ENCODE results near the gene CBR3.

CBR3 gene

DNA sequence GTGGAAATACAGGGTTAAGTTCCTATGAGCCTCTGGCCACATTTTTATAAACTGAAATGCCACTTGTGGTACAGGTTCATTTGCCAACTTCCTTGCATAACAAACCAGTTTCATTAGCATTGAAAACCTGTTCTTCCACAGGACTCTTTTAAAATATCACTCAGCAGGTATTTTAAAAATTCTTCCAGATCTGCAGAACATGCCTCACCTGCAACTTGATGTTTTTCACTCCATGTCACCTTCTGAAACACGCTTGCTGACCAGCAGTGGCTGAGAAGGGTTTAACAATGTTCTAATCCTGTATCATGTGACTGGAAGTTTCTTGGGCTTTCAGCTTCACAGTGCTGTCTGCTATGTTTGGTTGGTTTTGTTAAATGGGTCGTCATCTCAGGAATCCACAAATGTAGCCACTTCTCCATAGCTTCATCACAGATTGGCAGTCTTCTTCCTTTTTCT lies 17.6 kb upstream of the CBR3 start:
- DNase-seq (ENCODE audit: low read depth in 2 of 2) = no peak
- TF ChIP-seq, protein P1, sequence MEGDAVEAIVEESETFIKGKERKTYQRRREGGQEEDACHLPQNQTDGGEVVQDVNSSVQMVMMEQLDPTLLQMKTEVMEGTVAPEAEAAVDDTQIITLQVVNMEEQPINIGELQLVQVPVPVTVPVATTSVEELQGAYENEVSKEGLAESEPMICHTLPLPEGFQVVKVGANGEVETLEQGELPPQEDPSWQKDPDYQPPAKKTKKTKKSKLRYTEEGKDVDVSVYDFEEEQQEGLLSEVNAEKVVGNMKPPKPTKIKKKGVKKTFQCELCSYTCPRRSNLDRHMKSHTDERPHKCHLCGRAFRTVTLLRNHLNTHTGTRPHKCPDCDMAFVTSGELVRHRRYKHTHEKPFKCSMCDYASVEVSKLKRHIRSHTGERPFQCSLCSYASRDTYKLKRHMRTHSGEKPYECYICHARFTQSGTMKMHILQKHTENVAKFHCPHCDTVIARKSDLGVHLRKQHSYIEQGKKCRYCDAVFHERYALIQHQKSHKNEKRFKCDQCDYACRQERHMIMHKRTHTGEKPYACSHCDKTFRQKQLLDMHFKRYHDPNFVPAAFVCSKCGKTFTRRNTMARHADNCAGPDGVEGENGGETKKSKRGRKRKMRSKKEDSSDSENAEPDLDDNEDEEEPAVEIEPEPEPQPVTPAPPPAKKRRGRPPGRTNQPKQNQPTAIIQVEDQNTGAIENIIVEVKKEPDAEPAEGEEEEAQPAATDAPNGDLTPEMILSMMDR (IDR thresholded peaks at IDR 0.05; ENCODE audit: low read depth, low read length) = no peak
- H3K4me3 ChIP-seq (replicated peaks in 1 of 2; ENCODE audit: low read depth in 2 of 2, low read length in 2 of 2) = no peak overlapping the region

- H3K4me3 ChIP-seq (replicated peaks in 1 of 2; ENCODE audit: low read depth in 2 of 2, low read length in 2 of 2) = no peak overlapping the region
- DNase-seq (ENCODE audit: low read depth in 2 of 2) = peak in 1 of 2 donors; percentile 13
- TF ChIP-seq, protein P1 (IDR thresholded peaks at IDR 0.05; ENCODE audit: low read depth, low read length) = no peak
Observed at GRCh38 chr21:36120304-36120888, 14.5 kb upstream of the CBR3 start.

DNA sequence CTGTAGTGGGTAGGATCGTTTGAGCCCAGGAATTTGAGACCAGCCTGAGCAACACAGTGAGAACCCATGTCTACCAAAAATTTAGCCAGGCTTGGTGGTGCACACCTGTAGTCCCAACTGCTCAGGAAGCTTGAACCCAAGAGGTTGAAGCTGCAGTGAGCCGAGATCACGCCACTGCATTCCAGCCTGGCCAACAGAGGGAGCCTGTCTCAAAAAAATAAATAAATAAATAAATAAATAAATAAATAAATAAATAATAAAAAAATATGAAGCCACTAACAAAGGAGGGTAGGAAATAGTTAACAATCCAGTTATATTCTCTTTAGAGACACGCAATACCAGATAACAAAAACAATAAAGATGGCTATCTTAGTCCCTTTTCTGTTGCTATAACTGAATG lies 11.9 kb upstream of the CBR3 start:
- no peak overlapping the region for H3K4me3 ChIP-seq (replicated peaks in 1 of 2; ENCODE audit: low read depth in 2 of 2, low read length in 2 of 2)
- DNase-seq (ENCODE audit: low read depth in 2 of 2) = peak in 1 of 2 donors; percentile 34
- TF ChIP-seq, protein P1 (IDR thresholded peaks at IDR 0.05; ENCODE audit: low read depth, low read length) = peak; percentile 52

DNA sequence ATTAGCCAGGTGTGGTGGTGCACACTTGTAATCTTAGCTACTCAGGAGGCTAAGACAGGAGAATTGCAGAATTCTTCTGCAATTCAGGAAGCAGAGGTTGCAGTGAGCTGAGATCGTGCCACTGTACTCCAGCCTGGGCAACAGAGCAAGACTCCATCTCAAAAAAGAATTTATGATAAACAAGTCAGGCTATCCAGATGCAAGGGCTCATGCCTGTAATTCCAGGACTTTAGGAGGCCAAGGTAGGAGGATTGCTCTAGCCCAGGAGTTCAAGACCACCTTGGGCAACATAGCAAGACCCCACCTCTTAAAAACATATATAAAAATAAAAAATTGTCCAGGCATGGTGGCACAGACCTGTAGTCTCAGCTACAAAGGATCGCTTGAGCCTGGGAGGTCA lies 10.5 kb upstream of the CBR3 start:
- no peak overlapping the region for H3K4me3 ChIP-seq (replicated peaks in 1 of 2; ENCODE audit: low read depth in 2 of 2, low read length in 2 of 2)
- no peak for DNase-seq (ENCODE audit: low read depth in 2 of 2)
- TF ChIP-seq, protein P1 (IDR thresholded peaks at IDR 0.05; ENCODE audit: low read depth, low read length) = no peak

DNA sequence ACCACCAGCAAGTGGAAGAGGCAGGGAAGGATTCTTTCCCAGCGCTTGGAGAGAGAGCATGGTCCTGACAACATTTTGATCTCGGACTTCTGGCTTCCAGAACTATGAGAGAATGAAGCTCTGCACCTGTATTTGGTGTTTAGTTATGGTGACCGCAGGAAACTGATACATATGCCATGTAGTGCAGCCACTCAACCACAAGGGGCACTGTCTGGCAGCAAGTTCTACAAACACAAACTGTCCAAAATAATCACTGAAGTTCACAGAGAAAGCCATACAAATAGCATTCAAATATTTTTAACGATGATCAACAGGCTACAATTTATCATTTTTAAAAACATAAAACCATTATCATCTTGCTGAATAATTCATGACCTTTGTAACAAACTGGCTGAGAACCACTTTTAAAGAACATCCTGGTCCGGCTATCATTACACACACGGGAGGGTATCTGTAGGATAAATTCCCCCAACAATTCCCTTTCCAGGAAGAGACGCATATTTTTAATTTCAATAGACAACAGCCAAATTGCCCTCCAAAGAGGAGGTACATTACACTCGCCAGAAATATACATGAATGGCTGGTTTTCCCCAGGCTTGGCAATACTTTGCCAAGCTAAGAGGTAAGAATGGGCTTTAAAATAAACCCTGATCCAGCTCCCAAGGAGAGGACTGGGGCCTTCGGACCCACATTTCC lies 9.2 kb upstream of the CBR3 start:
- no peak overlapping the region for H3K4me3 ChIP-seq (replicated peaks in 1 of 2; ENCODE audit: low read depth in 2 of 2, low read length in 2 of 2)
- TF ChIP-seq, protein P1 (IDR thresholded peaks at IDR 0.05; ENCODE audit: low read depth, low read length) = peak; percentile 97
- peak; percentile 71 to 72 for DNase-seq (ENCODE audit: low read depth in 2 of 2)

GRCh38 chr21:36126208-36126565 lies 8.7 kb upstream of the CBR3 start:
- TF ChIP-seq, protein P1 (IDR thresholded peaks at IDR 0.05; ENCODE audit: low read depth, low read length) = no peak
- no peak overlapping the region for H3K4me3 ChIP-seq (replicated peaks in 1 of 2; ENCODE audit: low read depth in 2 of 2, low read length in 2 of 2)
- no peak for DNase-seq (ENCODE audit: low read depth in 2 of 2)
